Measurements from ENCODE around the gene TMEM170B. TPM values are rescaled to one million over a fixed set of nuclear protein-coding genes. Genes with fewer than 3 reads are reported as not detected.

Gene TMEM170B
- total RNA-seq, 1 experiment from 2014 or later: 1.0 TPM

DNA sequence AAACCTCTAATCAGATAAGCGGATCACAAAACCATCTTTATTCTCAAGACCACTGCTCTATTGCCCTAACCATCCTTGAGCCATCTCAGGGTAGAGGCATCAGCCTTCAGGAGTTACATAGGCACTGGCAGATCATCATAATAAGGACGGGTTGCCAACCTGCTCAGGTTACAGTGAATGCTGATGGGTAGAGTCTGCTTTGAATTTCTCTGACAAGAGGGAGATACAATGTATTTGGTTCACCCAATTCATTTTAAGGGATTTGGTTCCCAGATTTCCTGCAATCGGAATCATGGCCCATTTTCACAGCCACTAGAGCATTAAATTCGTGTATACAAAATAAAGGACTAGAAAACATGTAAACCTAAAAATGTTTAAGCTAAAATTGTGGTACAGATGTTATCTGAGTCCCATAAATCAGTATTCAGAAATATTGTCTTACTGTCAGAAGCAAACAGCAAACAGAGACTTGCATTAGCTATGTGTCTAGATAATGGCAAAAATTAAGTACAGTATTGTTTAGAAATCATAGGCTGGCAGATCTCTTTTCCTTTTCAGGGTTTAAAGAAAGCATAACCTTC lies 41.9 kb upstream of the TMEM170B start (continued):
- TF ChIP-seq, protein P1, sequence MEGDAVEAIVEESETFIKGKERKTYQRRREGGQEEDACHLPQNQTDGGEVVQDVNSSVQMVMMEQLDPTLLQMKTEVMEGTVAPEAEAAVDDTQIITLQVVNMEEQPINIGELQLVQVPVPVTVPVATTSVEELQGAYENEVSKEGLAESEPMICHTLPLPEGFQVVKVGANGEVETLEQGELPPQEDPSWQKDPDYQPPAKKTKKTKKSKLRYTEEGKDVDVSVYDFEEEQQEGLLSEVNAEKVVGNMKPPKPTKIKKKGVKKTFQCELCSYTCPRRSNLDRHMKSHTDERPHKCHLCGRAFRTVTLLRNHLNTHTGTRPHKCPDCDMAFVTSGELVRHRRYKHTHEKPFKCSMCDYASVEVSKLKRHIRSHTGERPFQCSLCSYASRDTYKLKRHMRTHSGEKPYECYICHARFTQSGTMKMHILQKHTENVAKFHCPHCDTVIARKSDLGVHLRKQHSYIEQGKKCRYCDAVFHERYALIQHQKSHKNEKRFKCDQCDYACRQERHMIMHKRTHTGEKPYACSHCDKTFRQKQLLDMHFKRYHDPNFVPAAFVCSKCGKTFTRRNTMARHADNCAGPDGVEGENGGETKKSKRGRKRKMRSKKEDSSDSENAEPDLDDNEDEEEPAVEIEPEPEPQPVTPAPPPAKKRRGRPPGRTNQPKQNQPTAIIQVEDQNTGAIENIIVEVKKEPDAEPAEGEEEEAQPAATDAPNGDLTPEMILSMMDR (IDR thresholded peaks at IDR 0.05 in 2 of 3, conservative IDR thresholded peaks at IDR 0.05 in 1 of 3; ENCODE audit: borderline replicate concordance in 1 of 3, insufficient read depth in 1 of 3, low read depth in 2 of 3, low read length in 2 of 3): no peak
- TF ChIP-seq, protein P2, sequence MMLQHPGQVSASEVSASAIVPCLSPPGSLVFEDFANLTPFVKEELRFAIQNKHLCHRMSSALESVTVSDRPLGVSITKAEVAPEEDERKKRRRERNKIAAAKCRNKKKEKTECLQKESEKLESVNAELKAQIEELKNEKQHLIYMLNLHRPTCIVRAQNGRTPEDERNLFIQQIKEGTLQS (IDR thresholded peaks at IDR 0.05): no peak
- no peak for TF ChIP-seq SRF (IDR thresholded peaks at IDR 0.05; ENCODE audit: low read depth)
- TF ChIP-seq SP1 (IDR thresholded peaks at IDR 0.05; ENCODE audit: low read depth): no peak
- no peak for TF ChIP-seq CBX3 (IDR thresholded peaks at IDR 0.05; ENCODE audit: low read depth)
- no peak for TF ChIP-seq POLR2AphosphoS5 (IDR thresholded peaks at IDR 0.05; ENCODE audit: low read depth, low read length)
- no peak for TF ChIP-seq EZH2phosphoT487 (IDR thresholded peaks at IDR 0.05; ENCODE audit: borderline replicate concordance)

DNA sequence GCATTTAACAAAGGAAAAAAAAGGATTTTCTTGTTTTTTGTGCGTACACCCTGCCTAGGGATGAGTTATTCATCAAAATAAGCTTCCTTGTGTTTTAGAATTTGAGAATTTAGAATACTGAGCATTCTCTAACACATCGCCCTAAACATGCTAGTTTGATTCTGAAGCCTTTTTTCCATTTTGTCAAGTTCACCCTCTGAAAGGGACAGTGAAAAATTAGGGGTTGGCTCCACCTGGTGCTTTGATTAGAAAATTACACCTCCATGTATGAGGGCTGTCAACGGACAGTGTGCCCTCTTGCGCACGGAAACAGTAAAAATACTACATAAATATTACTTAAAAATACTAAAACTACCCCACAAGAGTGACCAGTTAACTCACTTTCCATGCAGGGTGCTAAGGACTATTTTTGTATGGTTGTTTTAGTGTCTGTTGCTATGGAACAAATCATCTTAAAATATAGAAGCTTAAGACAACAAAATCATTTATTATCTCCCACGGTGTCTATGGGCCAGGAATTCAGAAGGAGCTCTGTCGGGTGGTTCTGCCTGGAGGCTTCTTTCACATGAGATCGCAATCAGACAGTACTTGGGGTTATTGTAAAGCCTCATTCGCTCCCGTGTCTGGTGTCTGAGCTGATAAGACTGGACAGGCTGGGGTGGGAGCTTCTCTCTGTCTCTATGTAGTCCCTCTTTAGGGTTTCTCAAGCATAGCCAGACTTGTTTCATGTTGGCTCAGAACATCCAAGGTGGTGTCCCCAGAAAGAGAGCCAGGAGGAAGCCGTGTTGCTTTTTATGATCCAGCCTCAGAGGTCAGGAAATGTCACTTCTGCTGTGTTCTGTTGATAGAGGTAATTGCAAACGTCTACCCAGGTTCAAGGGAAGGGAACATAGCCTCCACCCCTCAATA lies 41.1 kb upstream of the TMEM170B start:
- RAD21 ChIA-PET (ENCODE audit: low non-redundant PET in 1 of 2, low total read pairs in 2 of 2, uncharacterized antibody in 2 of 2, unreplicated experiment in 2 of 2): no interaction called here
- intact Hi-C loops (cut with micrococcal nuclease): loop anchor here (1.0 to 10.0 kb wide), 8 partner anchors 81 to 1022 kb away; partner anchors contain the start of gene NEDD9
- Histone ChIP-seq H2AFZ (ENCODE audit: low read depth, low read length, poor library complexity, severe bottlenecking) (peak overlapping the region; percentile 95), H3K9ac (ENCODE audit: low read length) (no peak overlapping the region), H3K36me3 (ENCODE audit: control insufficient read depth in 1 of 2, insufficient read depth in 2 of 2, low read length in 2 of 2) (no peaks in the 10 kb centered on the region), H3K4me2 (ENCODE audit: low read length) (peak overlapping the region; percentile 27), H3K27me3 (ENCODE audit: insufficient read depth, low read length) (no peaks in the 10 kb centered on the region), H3K9me3 (ENCODE audit: control insufficient read depth in 1 of 2, insufficient read depth in 1 of 2, low read depth in 1 of 2, low read length in 2 of 2) (no peaks in the 10 kb centered on the region), H3K9me2 (ENCODE audit: insufficient read depth) (no peaks in the 10 kb centered on the region), H3K4me3 (replicated peaks in 1 of 2; ENCODE audit: low read depth in 1 of 2, low read length in 2 of 2) (no peak overlapping the region), H4K20me1 (ENCODE audit: insufficient read depth) (no peaks in the 10 kb centered on the region), H3K79me2 (ENCODE audit: insufficient read depth, low read length) (no peaks in the 10 kb centered on the region), H3K4me1 (ENCODE audit: control insufficient read depth in 1 of 2, insufficient read depth in 2 of 2, low read length in 2 of 2) (no peaks in the 10 kb centered on the region), H3K27ac (ENCODE audit: low read depth, low read length) (no peak overlapping the region)
- POLR2A ChIA-PET: no interaction called here
- TF ChIP-seq, protein P1 (IDR thresholded peaks at IDR 0.05 in 2 of 3, conservative IDR thresholded peaks at IDR 0.05 in 1 of 3; ENCODE audit: borderline replicate concordance in 1 of 3, insufficient read depth in 1 of 3, low read depth in 2 of 3, low read length in 2 of 3): peak; percentile 76 to 99 (median 85)
- TF ChIP-seq EZH2phosphoT487 (IDR thresholded peaks at IDR 0.05; ENCODE audit: borderline replicate concordance) (no peak), EZH2 (IDR thresholded peaks at IDR 0.05) (no peak), FOSL1 (IDR thresholded peaks at IDR 0.05; ENCODE audit: low read depth) (no peak), RAD21 (IDR thresholded peaks at IDR 0.05; ENCODE audit: low read depth) (peak; percentile 98)
- ATAC-seq (peak; percentile 96), DNase-seq (ENCODE audit: low read depth, low spot score) (peak; percentile 74)
- no TSS peak for BruUV-seq (replicated peaks)
- CTCF ChIA-PET: interaction anchor here (0.6 to 2.5 kb wide), 13 partner anchors 34 to 1018 kb away, joined by 3 to 21 read pairs (median 5); partner anchors contain the start of gene SMIM13

All from HCT116 (cell line).